Measurements from ENCODE around the gene CASTOR2. TPM values are rescaled to one million over a fixed set of nuclear protein-coding genes. Genes with fewer than 3 reads are reported as not detected.
"Not testable (repeated sequence)": the region's sequence is repeated elsewhere in the genome, so short reads cannot be mapped to it uniquely, and the experiment has no call there.

CASTOR2 gene
- polyA plus RNA-seq (ENCODE audit: insufficient read length): 8.4 TPM
- long read RNA-seq, donor 1: 0 reads
- long read RNA-seq, donor 2, partial matches to known transcripts: 0 of 1 reads
- long read RNA-seq, donor 2, other reads (novel, unspliced or antisense): 0 of 1 reads
- long read RNA-seq, donor 3, partial matches to known transcripts: 5 of 25 reads
- long read RNA-seq, donor 3, other reads (novel, unspliced or antisense): 17 of 25 reads
- long read RNA-seq, donor 4: 0 reads
- long read RNA-seq, donor 5, partial matches to known transcripts: 0 of 1 reads
- long read RNA-seq, donor 5, other reads (novel, unspliced or antisense): 0 of 1 reads
- long read RNA-seq, donor 6, partial matches to known transcripts: 0 of 1 reads
- long read RNA-seq, donor 6, other reads (novel, unspliced or antisense): 0 of 1 reads
- long read RNA-seq, donor 7, partial matches to known transcripts: 0 of 1 reads
- long read RNA-seq, donor 7, other reads (novel, unspliced or antisense): 0 of 1 reads
- long read RNA-seq, donor 8: 0 reads

DNA sequence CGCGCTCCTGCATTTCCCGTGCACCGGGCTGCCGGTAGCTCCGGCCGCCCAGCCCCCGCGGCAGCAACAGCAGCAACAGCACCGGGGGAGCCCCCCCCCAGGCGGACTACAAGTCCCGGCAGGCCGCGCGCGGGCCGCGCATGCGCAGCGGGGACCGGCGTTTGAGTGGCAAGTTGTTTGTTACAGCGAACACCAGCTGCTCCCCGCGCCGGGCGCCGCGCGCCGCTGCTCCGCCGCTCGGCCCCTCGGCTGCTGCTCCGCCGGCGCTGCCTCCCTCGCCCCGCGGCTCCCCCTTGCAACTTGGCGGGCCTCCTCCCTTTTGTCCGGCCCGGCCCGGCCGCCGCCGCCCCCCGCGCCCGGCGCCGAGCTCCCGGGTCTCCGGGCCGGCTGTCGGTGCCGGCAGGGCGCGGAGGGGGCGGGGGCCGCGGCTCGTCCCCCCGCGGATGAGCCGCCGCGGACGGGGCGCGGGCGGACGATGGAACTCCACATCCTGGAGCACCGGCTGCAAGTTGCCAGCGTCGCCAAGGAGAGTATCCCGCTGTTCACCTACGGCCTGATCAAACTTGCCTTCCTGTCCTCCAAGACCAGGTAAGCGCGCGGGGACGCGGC lies at the start of gene CASTOR2:
Gene CASTOR2 (plus strand): TSS at position 195 of the 609 bp plus-strand sequence. CDS start 281 bp downstream, at position 476.
- not testable (repeated sequence) for DNase-seq

- not testable (repeated sequence) for DNase-seq
These were observed 42.1 kb upstream of the CASTOR2 start for GRCh38 chr7:74922321-74922890.

GRCh38 chr7:74923644-74924043 lies 40.9 kb upstream of the CASTOR2 start:
- DNase-seq: not testable (repeated sequence)

DNA sequence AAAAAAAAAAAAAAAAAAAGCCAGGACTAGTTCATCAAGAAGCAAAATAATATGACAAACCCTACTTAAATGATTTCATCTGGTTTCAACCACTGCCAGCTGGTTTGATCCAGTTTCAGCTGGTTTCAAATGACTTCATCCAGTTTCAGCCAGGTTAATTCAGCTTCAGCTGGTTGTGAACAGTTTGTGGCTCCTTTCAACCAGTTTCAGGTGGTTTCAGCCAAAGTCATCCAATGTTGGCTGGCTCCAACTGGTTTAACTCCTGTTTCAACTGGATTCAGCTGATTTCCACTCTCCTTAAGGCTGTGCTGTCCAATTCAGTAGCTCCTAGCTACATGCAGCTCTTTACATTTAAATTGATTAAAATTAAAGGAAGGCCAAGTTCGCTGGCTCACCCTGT lies 37.5 kb upstream of the CASTOR2 start:
- not testable (repeated sequence) for DNase-seq

DNA sequence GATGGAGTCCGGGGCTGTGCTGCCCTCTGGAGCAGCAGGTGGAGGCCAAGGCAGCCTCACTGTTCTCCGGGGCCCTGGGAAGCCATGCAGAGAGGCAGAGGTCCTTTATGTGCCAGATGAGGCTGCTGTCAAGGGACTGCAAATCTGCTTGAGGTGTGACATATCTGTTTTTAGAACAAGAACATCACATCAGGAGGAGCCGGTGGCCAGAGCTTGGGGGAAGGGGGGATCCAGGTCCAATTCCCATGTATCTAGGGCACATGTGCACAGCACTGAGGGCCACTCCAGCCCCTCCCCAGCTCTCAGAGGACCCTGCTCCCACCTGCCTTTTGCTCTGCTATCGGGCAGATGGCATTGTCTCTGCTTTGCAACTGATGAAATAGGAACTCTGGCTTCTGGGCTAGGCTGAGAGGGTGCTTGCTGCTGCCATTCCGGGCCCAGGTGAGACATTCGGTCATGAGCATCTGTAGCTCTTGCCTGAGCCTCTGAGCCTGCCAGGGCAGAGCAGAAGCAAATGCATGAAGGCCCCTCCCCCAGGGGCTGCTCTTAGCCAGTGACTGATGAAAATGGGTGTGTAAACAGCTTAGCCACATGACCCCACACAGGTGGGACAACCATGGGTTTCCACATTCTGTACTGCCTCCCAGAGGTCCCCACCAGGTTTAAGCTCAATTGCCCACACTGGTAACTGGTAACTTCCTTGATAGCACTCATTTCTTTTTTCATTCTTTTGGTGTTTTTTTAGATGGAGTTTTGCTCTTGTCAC lies 32.8 kb upstream of the CASTOR2 start:
- DNase-seq: not testable (repeated sequence)

GRCh38 chr7:74939429-74939828 lies 25.1 kb upstream of the CASTOR2 start:
- DNase-seq: not testable (repeated sequence)

- not testable (repeated sequence) for DNase-seq
These were observed 23.0 kb upstream of the CASTOR2 start for GRCh38 chr7:74941302-74942069.

DNA sequence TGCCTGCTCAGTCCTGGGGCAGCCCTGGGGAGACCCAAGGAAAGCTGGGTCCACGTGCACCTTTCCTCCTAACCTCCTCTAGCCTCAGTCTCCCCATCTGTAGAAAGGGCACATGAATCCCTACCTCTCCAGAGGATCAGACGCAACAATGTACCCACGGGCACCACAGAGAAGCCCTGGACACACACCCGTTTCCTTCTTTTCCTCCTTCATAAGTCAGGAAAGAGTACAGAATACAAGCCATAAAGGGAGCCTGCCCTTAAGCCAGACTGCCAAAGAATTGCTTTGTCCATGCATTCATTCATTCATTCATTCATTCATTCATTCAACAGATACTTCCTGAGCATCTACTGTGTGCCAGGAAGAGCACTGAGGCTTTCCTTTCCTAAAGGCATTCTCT lies 20.6 kb upstream of the CASTOR2 start:
- not testable (repeated sequence) for DNase-seq

DNA sequence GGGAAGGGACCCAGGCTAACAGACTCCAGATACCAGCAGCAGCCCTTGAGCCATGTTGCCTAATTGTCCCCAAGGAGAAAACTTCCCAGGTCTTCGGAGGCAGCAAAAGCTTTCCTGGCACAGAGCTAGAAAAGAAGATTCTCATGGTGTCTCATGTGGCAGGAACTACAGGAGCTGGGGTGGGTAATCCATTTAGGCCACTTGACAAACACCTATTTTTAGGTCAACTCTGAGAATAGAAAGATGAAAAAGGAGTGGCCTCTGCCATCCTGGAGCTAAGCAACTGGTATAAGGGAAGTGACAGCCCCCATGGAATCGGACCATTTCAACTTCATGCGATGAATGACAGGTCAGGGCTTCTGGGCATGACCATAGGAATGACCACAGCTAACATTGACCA lies 16.8 kb upstream of the CASTOR2 start:
- not testable (repeated sequence) for DNase-seq

GRCh38 chr7:74953774-74954173 lies 10.7 kb upstream of the CASTOR2 start:
- DNase-seq: not testable (repeated sequence)

DNA sequence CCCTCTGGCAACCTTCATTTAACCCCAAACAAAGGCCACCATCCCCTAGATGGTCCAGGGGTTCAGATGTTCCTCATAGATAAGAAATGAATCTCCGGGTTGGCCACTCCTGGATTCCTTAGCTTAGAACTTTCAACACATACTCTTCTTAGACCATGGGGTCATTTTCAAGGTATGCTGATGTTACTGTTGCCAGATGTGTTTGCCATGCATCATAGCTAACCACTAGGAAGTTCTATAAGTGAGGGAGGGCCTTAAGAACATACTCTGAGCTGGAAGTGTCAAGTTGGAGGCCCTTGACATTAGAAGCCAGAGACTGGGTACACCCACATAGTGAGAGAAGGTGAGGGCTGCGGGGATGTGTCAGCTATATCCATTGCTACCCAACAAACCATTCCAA lies 6.2 kb upstream of the CASTOR2 start:
- DNase-seq: not testable (repeated sequence)

- DNase-seq: not testable (repeated sequence)
These were observed 598 bp upstream of the CASTOR2 start for GRCh38 chr7:74963704-74964510.

GRCh38 chr7:74966208-74966854 lies 1.8 kb downstream of the CASTOR2 start:
- DNase-seq: not testable (repeated sequence)

DNA sequence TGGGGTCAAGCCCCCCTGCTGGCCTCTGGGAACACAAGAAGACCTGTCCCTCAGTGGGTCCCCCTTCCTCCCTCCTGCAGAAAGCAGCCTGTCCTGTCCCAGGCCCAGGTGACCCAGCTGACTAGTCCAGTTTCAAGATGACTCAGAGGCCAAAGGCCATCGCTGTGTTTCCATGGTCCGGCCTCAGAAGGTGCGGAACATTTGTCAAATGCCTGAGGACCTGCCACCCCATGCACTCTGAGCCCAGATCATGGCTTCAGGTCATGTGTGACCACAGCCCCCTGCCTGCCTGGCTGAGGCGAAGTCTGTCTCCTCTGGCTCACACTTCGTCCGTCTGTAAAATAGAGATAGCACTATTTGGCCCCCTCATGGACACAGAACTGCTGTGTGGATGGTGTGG lies 2.4 kb downstream of the CASTOR2 start:
- DNase-seq: not testable (repeated sequence)

- not testable (repeated sequence) for DNase-seq
These were observed 6.9 kb downstream of the CASTOR2 start for GRCh38 chr7:74971431-74971830.

DNA sequence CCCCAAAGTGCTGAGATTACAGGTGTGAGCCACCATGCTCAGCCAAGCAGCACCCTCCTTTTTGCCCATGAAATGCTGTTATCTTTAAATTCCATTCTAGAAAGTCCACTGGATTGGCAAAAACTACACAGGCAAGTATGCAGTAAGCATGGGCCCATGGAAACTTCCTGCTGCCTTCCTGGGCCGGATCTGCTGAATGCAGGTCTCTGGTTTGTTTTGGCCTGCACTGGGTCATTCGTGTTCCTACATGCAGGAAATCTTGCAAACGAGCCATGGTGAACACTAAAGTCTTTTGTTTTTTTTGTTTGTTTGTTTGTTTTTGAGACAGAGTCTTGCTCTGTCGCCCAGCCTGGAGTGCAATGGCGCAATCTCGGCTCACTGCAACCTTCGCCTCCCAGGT lies 7.9 kb downstream of the CASTOR2 start:
- not testable (repeated sequence) for DNase-seq

DNA sequence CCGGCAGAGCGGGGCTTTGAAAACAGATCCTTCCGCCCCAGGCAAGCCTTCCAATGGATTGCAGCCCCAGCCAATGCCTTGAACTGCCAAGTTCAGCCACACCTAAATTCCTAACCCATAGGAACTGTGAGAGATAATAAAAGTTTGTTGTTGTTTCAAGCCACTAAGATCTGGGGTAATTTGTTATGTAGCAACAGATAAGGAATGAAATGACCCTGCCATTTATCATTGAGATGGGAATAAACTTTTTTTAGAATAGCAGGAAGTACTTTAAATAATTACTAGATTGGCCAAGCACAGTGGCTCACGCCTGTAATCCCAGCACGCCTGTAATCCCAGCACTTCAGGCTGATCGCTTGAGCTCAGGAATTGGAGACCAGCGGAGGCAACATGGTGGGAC lies 11.5 kb downstream of the CASTOR2 start:
- DNase-seq: not testable (repeated sequence)

DNA sequence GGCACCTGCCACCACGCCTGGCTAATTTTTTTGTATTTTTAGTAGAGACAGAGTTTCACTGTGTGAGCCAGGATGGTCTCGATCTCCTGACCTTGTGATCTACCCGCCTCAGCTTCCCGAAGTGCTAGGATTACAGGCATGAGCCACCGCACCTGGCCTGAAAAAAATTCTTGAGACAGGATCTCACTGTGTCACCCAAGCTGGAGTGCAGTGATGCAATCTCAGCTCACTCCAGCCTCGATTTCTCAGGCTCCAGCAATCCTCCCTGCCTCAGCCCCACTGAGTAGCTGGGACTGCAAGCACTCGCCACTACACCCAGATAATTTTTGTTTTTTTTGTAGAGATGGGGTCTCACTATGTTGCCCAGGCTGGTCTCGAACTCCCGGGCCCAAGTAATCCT lies 13.0 kb downstream of the CASTOR2 start:
- DNase-seq: not testable (repeated sequence)

DNA sequence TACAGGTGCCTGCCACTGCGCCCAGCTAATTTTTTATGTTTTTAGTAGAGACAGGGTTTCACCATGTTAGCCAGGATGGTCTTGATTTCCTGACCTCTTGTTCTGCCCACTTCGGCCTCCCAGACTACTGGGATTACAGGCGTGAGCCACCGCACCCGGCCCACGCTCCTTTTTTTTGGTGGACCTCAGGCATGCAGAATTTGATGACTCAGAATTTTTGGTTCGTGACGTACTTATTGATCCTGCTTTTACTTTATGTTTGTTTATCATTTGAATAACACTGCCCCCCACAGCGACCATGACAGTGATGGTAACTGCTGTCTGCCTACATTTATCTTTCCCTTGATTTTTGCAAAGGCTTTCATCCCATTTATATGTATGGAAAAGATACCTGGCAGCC lies 23.9 kb downstream of the CASTOR2 start:
- DNase-seq: not testable (repeated sequence)

GRCh38 chr7:74993121-74993520 lies 28.6 kb downstream of the CASTOR2 start:
- DNase-seq: no peak
